ENCODE data around the gene POLR2C. TPM values are rescaled to one million over a fixed set of nuclear protein-coding genes. Genes with fewer than 3 reads are reported as not detected.

Gene POLR2C
- total RNA-seq, 1 experiment from 2014 or later, result 110 TPM

GRCh38 chr16:57427307-57427706 lies 35.2 kb upstream of the POLR2C start:
- Histone ChIP-seq H3K4me1 (ENCODE audit: insufficient read depth, low read length, poor library complexity, severe bottlenecking) (no peaks in the 10 kb centered on the region), H3K4me3 (ENCODE audit: low read depth, low read length, poor library complexity, severe bottlenecking) (no peak overlapping the region), H3K27me3 (replicated peaks; ENCODE audit: insufficient read depth, low read depth, low read length, poor library complexity) (no peaks in the 10 kb centered on the region), H3K36me3 (ENCODE audit: insufficient read depth, low read length, poor library complexity, severe bottlenecking) (peaks cover 35% of the 10 kb centered on the region), H3K27ac (ENCODE audit: low read depth, low read length, poor library complexity, severe bottlenecking) (no peak overlapping the region), H3K9me3 (ENCODE audit: low read depth, low read length, poor library complexity, severe bottlenecking) (no peaks in the 10 kb centered on the region)
- ChIA-PET CTCF (interaction anchor here (0.7 kb wide), 1 partner anchor 142 kb away, joined by 4 read pairs; no protein-coding TSS in a partner anchor), POLR2A (ENCODE audit: low non-redundant PET) (no interaction called here)
- no peak for TF ChIP-seq CTCF (conservative IDR thresholded peaks at IDR 0.05; ENCODE audit: low read depth, low read length)
- TF ChIP-seq EZH2 (IDR thresholded peaks at IDR 0.05; ENCODE audit: borderline replicate concordance, low read depth, low read length, poor library complexity, severe bottlenecking), result no peak
- intact Hi-C loops (cut with micrococcal nuclease; ENCODE audit: unreplicated experiment), result no loop called here
- DNase-seq (ENCODE audit: low spot score), result no peak
- BruUV-seq (replicated peaks), result no TSS peak

GRCh38 chr16:57427824-57428223 lies 34.7 kb upstream of the POLR2C start:
- CTCF ChIA-PET, result no interaction called here
- DNase-seq (ENCODE audit: low spot score), result no peak
- BruUV-seq (replicated peaks), result no TSS peak
- peaks cover 41% of the 10 kb centered on the region for H3K36me3 ChIP-seq (ENCODE audit: insufficient read depth, low read length, poor library complexity, severe bottlenecking)
- no peaks in the 10 kb centered on the region for H3K9me3 ChIP-seq (ENCODE audit: low read depth, low read length, poor library complexity, severe bottlenecking)
- intact Hi-C loops (cut with micrococcal nuclease; ENCODE audit: unreplicated experiment), result no loop called here
- POLR2A ChIA-PET (ENCODE audit: low non-redundant PET), result no interaction called here
- no peaks in the 10 kb centered on the region for H3K27me3 ChIP-seq (replicated peaks; ENCODE audit: insufficient read depth, low read depth, low read length, poor library complexity)
- no peaks in the 10 kb centered on the region for H3K4me1 ChIP-seq (ENCODE audit: insufficient read depth, low read length, poor library complexity, severe bottlenecking)
- TF ChIP-seq CTCF (conservative IDR thresholded peaks at IDR 0.05; ENCODE audit: low read depth, low read length), result no peak
- TF ChIP-seq EZH2 (IDR thresholded peaks at IDR 0.05; ENCODE audit: borderline replicate concordance, low read depth, low read length, poor library complexity, severe bottlenecking), result no peak
- no peak overlapping the region for H3K27ac ChIP-seq (ENCODE audit: low read depth, low read length, poor library complexity, severe bottlenecking)
- no peak overlapping the region for H3K4me3 ChIP-seq (ENCODE audit: low read depth, low read length, poor library complexity, severe bottlenecking)

- TF ChIP-seq CTCF (conservative IDR thresholded peaks at IDR 0.05; ENCODE audit: low read depth, low read length) (no peak), EZH2 (IDR thresholded peaks at IDR 0.05; ENCODE audit: borderline replicate concordance, low read depth, low read length, poor library complexity, severe bottlenecking) (no peak)
- intact Hi-C loops (cut with micrococcal nuclease; ENCODE audit: unreplicated experiment), result no loop called here
- Histone ChIP-seq H3K36me3 (ENCODE audit: insufficient read depth, low read length, poor library complexity, severe bottlenecking) (peaks cover 72% of the 10 kb centered on the region), H3K27me3 (replicated peaks; ENCODE audit: insufficient read depth, low read depth, low read length, poor library complexity) (no peaks in the 10 kb centered on the region), H3K4me1 (ENCODE audit: insufficient read depth, low read length, poor library complexity, severe bottlenecking) (no peaks in the 10 kb centered on the region), H3K4me3 (ENCODE audit: low read depth, low read length, poor library complexity, severe bottlenecking) (no peak overlapping the region), H3K27ac (ENCODE audit: low read depth, low read length, poor library complexity, severe bottlenecking) (no peak overlapping the region), H3K9me3 (ENCODE audit: low read depth, low read length, poor library complexity, severe bottlenecking) (no peaks in the 10 kb centered on the region)
- no peak for DNase-seq (ENCODE audit: low spot score)
- ChIA-PET CTCF (no interaction called here), POLR2A (ENCODE audit: low non-redundant PET) (interaction anchor here (0.7 kb wide), 2 partner anchors 317 to 336 kb away, joined by 3 read pairs; no protein-coding TSS in a partner anchor)
- BruUV-seq (replicated peaks), result no TSS peak
Observed at GRCh38 chr16:57430955-57431354, 31.5 kb upstream of the POLR2C start.

Data from A673 (cell line).